GM23338 (cell line): ENCODE results near the gene RBM12. TPM values are rescaled to one million over a fixed set of nuclear protein-coding genes. Genes with fewer than 3 reads are reported as not detected.

Experiments used
- ATAC-seq: fragments of 200-7000 bp; cut with Tn5 transposase; 3 replicates; pipeline ENCODE4 v1.9.1; 2020
- DNase-seq: peaks from one replicate; pipeline ENCODE4 v3.0.0-alpha.2; 2015; ENCODE audit warnings: low spot score
- H2AFZ ChIP-seq: fragments of 200-600 bp; sonication (generic); 2 replicates; pipeline ENCODE4 v1.8.0; 2016; ENCODE audit warnings: antibody characterized with exemption, mild to moderate bottlenecking, moderate library complexity
- H3F3A ChIP-seq: fragments of 200-600 bp; sonication (generic); replicated peaks from 2 replicates; pipeline ENCODE4 v1.8.0; 2017; ENCODE audit warnings: antibody characterized with exemption, mixed run types, low read depth
- H3K27ac ChIP-seq: fragments of 200-600 bp; sonication (generic); 2 replicates; pipeline ENCODE4 v1.6.1; 2016; ENCODE audit warnings: low read depth
- H3K27me3 ChIP-seq: fragments of 200-600 bp; sonication (generic); 2 replicates; pipeline ENCODE4 v1.8.0; 2016; ENCODE audit warnings: mild to moderate bottlenecking, mixed run types, moderate library complexity; ENCODE audit not compliant: insufficient read depth
- H3K36me3 ChIP-seq: fragments of 200-600 bp; sonication (generic); 2 replicates; pipeline ENCODE4 v1.8.0; 2016; ENCODE audit warnings: mild to moderate bottlenecking; ENCODE audit not compliant: insufficient read depth
- H3K4me1 ChIP-seq: fragments of 200-600 bp; sonication (generic); 2 replicates; pipeline ENCODE4 v1.8.0; 2016; ENCODE audit warnings: mild to moderate bottlenecking, moderate library complexity; ENCODE audit not compliant: insufficient read depth
- H3K4me2 ChIP-seq: fragments of 200-600 bp; sonication (generic); 2 replicates; pipeline ENCODE4 v1.7.1; 2017; ENCODE audit warnings: mixed run types
- H3K4me3 ChIP-seq: fragments of 200-600 bp; sonication (generic); 2 replicates; pipeline ENCODE4 v1.6.1; 2016; ENCODE audit warnings: mixed run types
- H3K79me2 ChIP-seq: fragments of 200-600 bp; sonication (generic); replicated peaks from 2 replicates; pipeline ENCODE4 v1.8.0; 2017; ENCODE audit warnings: mild to moderate bottlenecking; ENCODE audit not compliant: insufficient read depth
- H3K9me2 ChIP-seq: fragments of 200-600 bp; sonication (generic); 2 replicates; pipeline ENCODE4 v1.8.0; 2017; ENCODE audit not compliant: insufficient read depth
- H4K20me1 ChIP-seq: fragments of 200-600 bp; sonication (generic); replicated peaks from 2 replicates; pipeline ENCODE4 v1.8.0; 2017; ENCODE audit warnings: mild to moderate bottlenecking; ENCODE audit not compliant: insufficient read depth
- H3K27ac Mint-ChIP-seq: 2 replicates; pipeline ENCODE4 v1.8.0; 2020; ENCODE audit warnings: inconsistent platforms, mild to moderate bottlenecking, moderate library complexity, mixed read lengths
- H3K27me3 Mint-ChIP-seq: 3 replicates; pipeline ENCODE4 v1.8.0; 2022; ENCODE audit warnings: low read depth, mild to moderate bottlenecking, moderate library complexity, mixed read lengths, inconsistent platforms; ENCODE audit not compliant: insufficient read depth, poor library complexity
- H3K36me3 Mint-ChIP-seq: 3 replicates; pipeline ENCODE4 v1.8.0; 2021; ENCODE audit warnings: low read depth, mild to moderate bottlenecking, inconsistent platforms, moderate library complexity, mixed read lengths
- H3K4me1 Mint-ChIP-seq: 3 replicates; pipeline ENCODE4 v1.8.0; 2020; ENCODE audit warnings: mild to moderate bottlenecking, inconsistent platforms, mixed read lengths
- H3K4me3 Mint-ChIP-seq: 3 replicates; pipeline ENCODE4 v1.8.0; 2021; ENCODE audit warnings: moderate library complexity, mild to moderate bottlenecking, inconsistent platforms, mixed read lengths
- H3K9me3 Mint-ChIP-seq: 3 replicates; pipeline ENCODE4 v1.8.0; 2020; ENCODE audit warnings: moderate library complexity, mild to moderate bottlenecking, inconsistent platforms, mixed read lengths
- CREB1 ChIP-seq: fragments of 250-450 bp; sonication (Bioruptor Pico); IDR thresholded peaks from 2 replicates; pipeline ENCODE4 v1.5.0; 2020; ENCODE audit warnings: low read depth, mild to moderate bottlenecking, moderate library complexity
- ETS1 ChIP-seq: IDR thresholded peaks from 2 replicates; pipeline ENCODE4 v1.6.1; 2016; ENCODE audit warnings: antibody characterized with exemption
- EZH2 ChIP-seq: fragments of 200-600 bp; sonication (generic); IDR thresholded peaks from one replicate; pipeline ENCODE4 v1.8.0; 2017; ENCODE audit warnings: antibody characterized with exemption, mild to moderate bottlenecking, low read depth; ENCODE audit not compliant: unreplicated experiment
- EZH2phosphoT487 ChIP-seq: fragments of 200-600 bp; sonication (generic); IDR thresholded peaks from one replicate; pipeline ENCODE4 v1.8.1; 2018; ENCODE audit warnings: antibody characterized with exemption; ENCODE audit not compliant: unreplicated experiment
- JUNB ChIP-seq: IDR thresholded peaks from one replicate; pipeline ENCODE4 v1.6.1; 2016; ENCODE audit warnings: antibody characterized with exemption; ENCODE audit not compliant: unreplicated experiment
- NANOG ChIP-seq: IDR thresholded peaks from 2 replicates; pipeline ENCODE4 v1.6.1; 2016; ENCODE audit warnings: antibody characterized with exemption, borderline replicate concordance
- POLR2AphosphoS5 ChIP-seq: IDR thresholded peaks from 2 replicates; pipeline ENCODE4 v1.6.1; 2016; ENCODE audit warnings: antibody characterized with exemption, low read depth
- REST ChIP-seq: IDR thresholded peaks from one replicate; pipeline ENCODE4 v1.6.1; 2018; ENCODE audit warnings: antibody characterized with exemption; ENCODE audit not compliant: unreplicated experiment
- STAT1 ChIP-seq: IDR thresholded peaks from one replicate; pipeline ENCODE4 v1.6.1; 2016; ENCODE audit warnings: antibody characterized with exemption; ENCODE audit not compliant: unreplicated experiment
- ZNF114 ChIP-seq: fragments of 250-450 bp; sonication (Bioruptor Pico); IDR thresholded peaks from 2 replicates; pipeline ENCODE4 v1.5.0; 2020; ENCODE audit warnings: mild to moderate bottlenecking, moderate library complexity
- ZNF331 ChIP-seq: fragments of 250-450 bp; sonication (Bioruptor Pico); IDR thresholded peaks from 2 replicates; pipeline ENCODE4 v1.5.0; 2020; ENCODE audit warnings: low read depth, mild to moderate bottlenecking, moderate library complexity
- ZNF462 ChIP-seq: fragments of 250-450 bp; sonication (Bioruptor Pico); IDR thresholded peaks from 2 replicates; pipeline ENCODE4 v1.5.0; 2020; ENCODE audit warnings: mild to moderate bottlenecking, moderate library complexity
- polyA plus RNA-seq: library from polyadenylated mRNA; unstranded; fragments of >200 nt; fragmentation: Nextera tagmentation; extraction: Ambion mirVana; gene quantifications from 2 replicates; pipeline ENCODE4 v1.2.1, GENCODE V29; 2016
- total RNA-seq: library from RNA; depleted of rRNA; stranded (reverse); fragments of >200 nt; shearing (Covaris generic); gene quantifications from 2 replicates; pipeline ENCODE4 v1.2.3, GENCODE V29; 2014
- TF ChIP-seq, protein P1 (sequence below), 2 experiments: fragments of 200-600 bp in 1 of 2; sonication (generic) in 1 of 2; conservative IDR thresholded peaks; 2 replicates each; pipeline versions ENCODE4 v1.5.1 to v1.6.1; 2016 to 2017; ENCODE audit warnings: antibody characterized with exemption in 2 of 2, low read depth in 2 of 2, mild to moderate bottlenecking in 2 of 2, moderate library complexity in 1 of 2

Gene RBM12
- total and polyA plus RNA-seq, 2 experiments from 2014 or later, result 22.3 to 82.2 TPM

- Histone ChIP-seq H3F3A (peaks cover 23% of the 10 kb centered on the region), H3K4me2 (no peak overlapping the region), H3K36me3 (peaks cover 4% of the 10 kb centered on the region; the same call in 1 of the 2 replicates), H3K27ac (no peak overlapping the region), H3K4me3 (no peak overlapping the region), H3K9me2 (no peaks in the 10 kb centered on the region), H4K20me1 (no peaks in the 10 kb centered on the region), H2AFZ (no peak overlapping the region), H3K79me2 (peaks cover 9% of the 10 kb centered on the region), H3K27me3 (no peaks in the 10 kb centered on the region), H3K4me1 (peaks cover 9% of the 10 kb centered on the region)
- ATAC-seq, result no peak
- no peak overlapping the region for H3K27ac Mint-ChIP-seq
- peaks cover 16% of the 10 kb centered on the region for H3K4me1 Mint-ChIP-seq
- no peak for DNase-seq
- H3K9me3 Mint-ChIP-seq, result no peaks in the 10 kb centered on the region
- peaks cover 19% of the 10 kb centered on the region for H3K36me3 Mint-ChIP-seq
- TF ChIP-seq STAT1 (no peak), REST (no peak), ZNF331 (CRISPR knock-in tag) (no peak), ZNF462 (CRISPR knock-in tag) (no peak), JUNB (no peak), EZH2 (no peak), EZH2phosphoT487 (no peak), ZNF114 (no peak), NANOG (no peak), POLR2AphosphoS5 (no peak), CREB1 (CRISPR knock-in tag) (no peak), ETS1 (no peak)
- TF ChIP-seq, protein P1, sequence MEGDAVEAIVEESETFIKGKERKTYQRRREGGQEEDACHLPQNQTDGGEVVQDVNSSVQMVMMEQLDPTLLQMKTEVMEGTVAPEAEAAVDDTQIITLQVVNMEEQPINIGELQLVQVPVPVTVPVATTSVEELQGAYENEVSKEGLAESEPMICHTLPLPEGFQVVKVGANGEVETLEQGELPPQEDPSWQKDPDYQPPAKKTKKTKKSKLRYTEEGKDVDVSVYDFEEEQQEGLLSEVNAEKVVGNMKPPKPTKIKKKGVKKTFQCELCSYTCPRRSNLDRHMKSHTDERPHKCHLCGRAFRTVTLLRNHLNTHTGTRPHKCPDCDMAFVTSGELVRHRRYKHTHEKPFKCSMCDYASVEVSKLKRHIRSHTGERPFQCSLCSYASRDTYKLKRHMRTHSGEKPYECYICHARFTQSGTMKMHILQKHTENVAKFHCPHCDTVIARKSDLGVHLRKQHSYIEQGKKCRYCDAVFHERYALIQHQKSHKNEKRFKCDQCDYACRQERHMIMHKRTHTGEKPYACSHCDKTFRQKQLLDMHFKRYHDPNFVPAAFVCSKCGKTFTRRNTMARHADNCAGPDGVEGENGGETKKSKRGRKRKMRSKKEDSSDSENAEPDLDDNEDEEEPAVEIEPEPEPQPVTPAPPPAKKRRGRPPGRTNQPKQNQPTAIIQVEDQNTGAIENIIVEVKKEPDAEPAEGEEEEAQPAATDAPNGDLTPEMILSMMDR (conservative IDR thresholded peaks at IDR 0.05; ENCODE audit: low read depth in 2 of 2), result no peak
- H3K4me3 Mint-ChIP-seq, result no peak overlapping the region
- H3K27me3 Mint-ChIP-seq, result peaks cover 6% of the 10 kb centered on the region
Observed at GRCh38 chr20:35695245-35695749, 30.6 kb upstream of the RBM12 start.
